H9 (cell line): ENCODE results near the gene RAB7B. TPM values are rescaled to one million over a fixed set of nuclear protein-coding genes. Genes with fewer than 3 reads are reported as not detected.

Experiments
- DNase-seq: peaks from one replicate; pipeline ENCODE4 v3.0.0-alpha.2; 2017
- H2AFZ ChIP-seq: one replicate; pipeline ENCODE4 v1.6.1; 2013; ENCODE audit warnings: mild to moderate bottlenecking, low read length, control low read depth, moderate library complexity
- H2AK5ac ChIP-seq: 2 replicates; pipeline ENCODE4 v1.6.1; 2013; ENCODE audit warnings: low read length, control low read depth, mixed read lengths; ENCODE audit not compliant: insufficient read length
- H2BK120ac ChIP-seq: one replicate; pipeline ENCODE4 v1.6.1; 2013; ENCODE audit warnings: low read depth, mild to moderate bottlenecking, low read length, control low read depth, inconsistent platforms; ENCODE audit not compliant: poor library complexity, severe bottlenecking
- H2BK12ac ChIP-seq: 2 replicates; pipeline ENCODE4 v1.6.1; 2013; ENCODE audit warnings: low read length, control low read depth, mixed read lengths, low read depth; ENCODE audit not compliant: insufficient read length
- H2BK15ac ChIP-seq: 2 replicates; pipeline ENCODE4 v1.6.1; 2013; ENCODE audit warnings: low read depth, low read length, control low read depth
- H2BK20ac ChIP-seq: one replicate; pipeline ENCODE4 v1.6.1; 2013; ENCODE audit warnings: low read depth, mild to moderate bottlenecking, low read length, control low read depth, inconsistent platforms; ENCODE audit not compliant: poor library complexity, severe bottlenecking
- H2BK5ac ChIP-seq: 2 replicates; pipeline ENCODE4 v1.6.1; 2013; ENCODE audit warnings: low read length, control low read depth, mixed read lengths; ENCODE audit not compliant: insufficient read length
- H3K14ac ChIP-seq: 2 replicates; pipeline ENCODE4 v1.6.1; 2013; ENCODE audit warnings: low read length, control low read depth; ENCODE audit not compliant: insufficient read depth
- H3K18ac ChIP-seq: 2 replicates; pipeline ENCODE4 v1.6.1; 2013; ENCODE audit warnings: low read depth, mild to moderate bottlenecking, mixed read lengths, low read length, control low read depth; ENCODE audit not compliant: insufficient read length
- H3K23ac ChIP-seq: 2 replicates; pipeline ENCODE4 v1.6.1; 2013; ENCODE audit warnings: low read length, control low read depth, mixed read lengths, low read depth; ENCODE audit not compliant: insufficient read length
- H3K23me2 ChIP-seq: 2 replicates; pipeline ENCODE4 v1.6.1; 2013; ENCODE audit warnings: low read depth, mild to moderate bottlenecking, mixed read lengths, low read length, control low read depth; ENCODE audit not compliant: insufficient read length, poor library complexity, severe bottlenecking
- H3K27ac ChIP-seq: 2 replicates; pipeline ENCODE4 v1.5.1; 2013; ENCODE audit warnings: low read length, control low read depth, mixed read lengths, low read depth; ENCODE audit not compliant: insufficient read length
- H3K27me3 ChIP-seq: 2 replicates; pipeline ENCODE4 v1.6.1; 2013; ENCODE audit warnings: low read length, control low read depth, inconsistent platforms; ENCODE audit not compliant: insufficient read depth
- H3K4ac ChIP-seq: 2 replicates; pipeline ENCODE4 v1.6.1; 2013; ENCODE audit warnings: low read depth, mild to moderate bottlenecking, control low read depth, inconsistent platforms, low read length, moderate library complexity
- H3K4me1 ChIP-seq: 2 replicates; pipeline ENCODE4 v1.6.1; 2013; ENCODE audit warnings: low read length, control low read depth, inconsistent platforms; ENCODE audit not compliant: insufficient read depth
- H3K4me2 ChIP-seq: 2 replicates; pipeline ENCODE4 v1.6.1; 2013; ENCODE audit warnings: low read length, control low read depth, mixed read lengths; ENCODE audit not compliant: insufficient read length, insufficient read depth
- H3K56ac ChIP-seq: 2 replicates; pipeline ENCODE4 v1.6.1; 2013; ENCODE audit warnings: low read depth, mild to moderate bottlenecking, mixed read lengths, low read length, control low read depth; ENCODE audit not compliant: insufficient read length
- H3K79me1 ChIP-seq: 2 replicates; pipeline ENCODE4 v1.6.1; 2013; ENCODE audit warnings: low read depth, mild to moderate bottlenecking, moderate library complexity, low read length, control low read depth, inconsistent platforms; ENCODE audit not compliant: insufficient read depth, poor library complexity, severe bottlenecking
- H3K79me2 ChIP-seq: 2 replicates; pipeline ENCODE4 v1.6.1; 2013; ENCODE audit warnings: low read length, control low read depth, inconsistent platforms; ENCODE audit not compliant: insufficient read depth
- H3K9ac ChIP-seq: 2 replicates; pipeline ENCODE4 v1.6.1; 2013; ENCODE audit warnings: low read length, control low read depth, mixed read lengths; ENCODE audit not compliant: insufficient read length; ENCODE audit errors: extremely low read depth
- H3K9me3 ChIP-seq: one replicate; pipeline ENCODE4 v1.6.1; 2013; ENCODE audit warnings: low read depth, low read length, inconsistent platforms; ENCODE audit not compliant: control insufficient read depth
- H3T11ph ChIP-seq: one replicate; pipeline ENCODE4 v1.6.1; 2013; ENCODE audit warnings: mild to moderate bottlenecking, low read length, control low read depth, inconsistent platforms
- H4K20me1 ChIP-seq: one replicate; pipeline ENCODE4 v1.6.1; 2013; ENCODE audit not compliant: control insufficient read depth, insufficient read length, insufficient read depth
- H4K5ac ChIP-seq: 2 replicates; pipeline ENCODE4 v1.6.1; 2013; ENCODE audit warnings: low read depth, mild to moderate bottlenecking, mixed read lengths, low read length, control low read depth; ENCODE audit not compliant: insufficient read length
- H4K8ac ChIP-seq: replicated peaks from 2 replicates; pipeline ENCODE4 v1.6.1; 2013; ENCODE audit warnings: low read length, control low read depth, mixed read lengths, low read depth; ENCODE audit not compliant: insufficient read length
- H4K91ac ChIP-seq: 2 replicates; pipeline ENCODE4 v1.6.1; 2013; ENCODE audit warnings: low read depth, mild to moderate bottlenecking, moderate library complexity, mixed read lengths, low read length, control low read depth; ENCODE audit not compliant: insufficient read length
- H3K27ac Mint-ChIP-seq, 3 experiments: 2 replicates in 2 of 3; 3 replicates in 1 of 3; pipeline ENCODE4 v1.8.0; 2020 to 2021; ENCODE audit warnings: mixed read lengths in 3 of 3, mild to moderate bottlenecking in 1 of 3, moderate library complexity in 1 of 3
- H3K27me3 Mint-ChIP-seq: 2 replicates; pipeline ENCODE4 v1.8.0; 2021; ENCODE audit warnings: low read depth, mild to moderate bottlenecking, moderate library complexity, mixed read lengths
- H3K36me3 Mint-ChIP-seq, 3 experiments: 2 replicates in 2 of 3; 3 replicates in 1 of 3; pipeline ENCODE4 v1.8.0; 2020 to 2021; ENCODE audit warnings: low read depth in 3 of 3, mixed read lengths in 3 of 3; ENCODE audit not compliant: insufficient read depth in 1 of 3
- H3K4me1 Mint-ChIP-seq, 2 experiments: 2 replicates each; pipeline ENCODE4 v1.8.0; 2020; ENCODE audit warnings: mixed read lengths in 2 of 2
- H3K4me3 Mint-ChIP-seq, 2 experiments: 2 replicates in 1 of 2; 3 replicates in 1 of 2; pipeline ENCODE4 v1.8.0; 2020 to 2021; ENCODE audit warnings: mild to moderate bottlenecking in 2 of 2, mixed read lengths in 2 of 2, moderate library complexity in 1 of 2
- H3K9me3 Mint-ChIP-seq, 2 experiments: 2 replicates in 1 of 2; 3 replicates in 1 of 2; pipeline ENCODE4 v1.8.0; 2020; ENCODE audit warnings: mild to moderate bottlenecking in 2 of 2, mixed read lengths in 2 of 2, moderate library complexity in 1 of 2
- WGBS: extraction: QIAGEN DNeasy Blood & Tissue Kit; methylation state at CpG from one replicate; pipeline ENCODE4 v1.1.7; 2013; ENCODE audit warnings: missing lambda C conversion rate, low lambda C conversion rate, mixed read lengths; ENCODE audit not compliant: insufficient read length; ENCODE audit errors: extremely low coverage; 5-methylcytosine and 5-hydroxymethylcytosine counted together
- total RNA-seq: library from RNA; stranded (reverse); gene quantifications from 2 replicates; pipeline ENCODE4 v1.2.1, GENCODE V29; 2021
- TF ChIP-seq, protein P1 (sequence below): fragments of 200-600 bp; sonication (generic); conservative IDR thresholded peaks from 3 replicates; pipeline ENCODE4 v1.8.0; 2021; ENCODE audit warnings: antibody characterized with exemption, mild to moderate bottlenecking

RAB7B gene
- total RNA-seq, 1 experiment from 2014 or later: 0.68 TPM

DNA sequence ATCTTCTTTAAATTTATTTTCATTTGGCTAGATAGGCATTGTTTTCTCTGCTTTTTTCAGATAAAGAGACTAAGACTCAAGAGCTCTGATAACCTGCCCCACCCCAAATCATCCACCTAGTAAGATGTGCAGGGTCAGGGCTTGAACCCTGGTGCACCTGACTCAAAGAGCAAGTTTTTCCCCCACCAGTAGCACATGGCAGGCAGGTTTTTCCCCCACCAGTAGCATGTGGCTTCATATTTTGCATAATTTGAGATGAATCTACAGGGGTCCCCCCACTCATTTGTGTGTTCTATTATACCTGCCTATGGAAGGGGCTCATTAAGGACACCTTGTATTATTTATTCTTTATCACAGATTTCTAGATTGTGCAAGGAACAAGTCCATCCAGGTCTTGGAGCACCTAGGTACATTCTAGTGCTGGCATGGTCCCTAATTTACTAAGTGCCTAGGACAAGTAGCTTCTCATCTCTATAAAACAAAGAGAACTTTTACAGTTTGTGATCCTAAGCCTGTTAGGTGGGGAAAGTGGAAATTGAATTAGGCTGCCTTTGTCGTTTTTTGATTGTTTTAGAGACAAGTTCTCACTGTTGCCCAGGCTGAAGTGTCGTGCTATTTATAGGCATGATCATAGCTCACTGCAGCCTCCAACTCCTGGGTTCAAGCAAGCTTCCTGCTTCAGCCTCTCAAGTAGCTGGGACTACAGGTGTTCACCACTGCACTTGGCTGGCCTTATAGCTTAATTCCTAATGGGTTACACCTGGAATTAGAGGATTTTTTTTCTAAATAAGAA is 33.7 kb upstream of the RAB7B start:
- Histone ChIP-seq H2AFZ (no peak overlapping the region), H3K23me2 (no peaks in the 10 kb centered on the region), H3K4ac (no peak overlapping the region), H2BK120ac (no peak overlapping the region), H3K14ac (no peak overlapping the region), H3K56ac (no peak overlapping the region), H2BK15ac (no peak overlapping the region), H3T11ph (no peak overlapping the region), H3K79me2 (no peaks in the 10 kb centered on the region), H3K4me2 (no peak overlapping the region), H4K5ac (no peak overlapping the region), H3K27me3 (no peaks in the 10 kb centered on the region), H2BK12ac (no peak overlapping the region), H3K9ac (no peak overlapping the region), H3K9me3 (no peaks in the 10 kb centered on the region), H4K91ac (no peak overlapping the region), H3K23ac (no peak overlapping the region), H4K20me1 (no peaks in the 10 kb centered on the region), H3K18ac (no peak overlapping the region), H3K27ac (no peak overlapping the region), H3K4me1 (peaks cover 3% of the 10 kb centered on the region; the same call in 1 of the 2 replicates), H2BK20ac (no peak overlapping the region), H2AK5ac (no peak overlapping the region), H3K79me1 (no peaks in the 10 kb centered on the region), H4K8ac (no peak overlapping the region), H2BK5ac (no peak overlapping the region)
- Mint-ChIP-seq H3K36me3 (no peaks in the 10 kb centered on the region), H3K9me3 (no peaks in the 10 kb centered on the region; a peak in 2 of 5 replicates), H3K4me3 (no peak overlapping the region), H3K4me1 (peaks cover 14 to 27% of the 10 kb centered on the region in 2 experiments), H3K27ac (no peak overlapping the region), H3K27me3 (no peaks in the 10 kb centered on the region; the same call in none of the 2 replicates)
- TF ChIP-seq, protein P1, sequence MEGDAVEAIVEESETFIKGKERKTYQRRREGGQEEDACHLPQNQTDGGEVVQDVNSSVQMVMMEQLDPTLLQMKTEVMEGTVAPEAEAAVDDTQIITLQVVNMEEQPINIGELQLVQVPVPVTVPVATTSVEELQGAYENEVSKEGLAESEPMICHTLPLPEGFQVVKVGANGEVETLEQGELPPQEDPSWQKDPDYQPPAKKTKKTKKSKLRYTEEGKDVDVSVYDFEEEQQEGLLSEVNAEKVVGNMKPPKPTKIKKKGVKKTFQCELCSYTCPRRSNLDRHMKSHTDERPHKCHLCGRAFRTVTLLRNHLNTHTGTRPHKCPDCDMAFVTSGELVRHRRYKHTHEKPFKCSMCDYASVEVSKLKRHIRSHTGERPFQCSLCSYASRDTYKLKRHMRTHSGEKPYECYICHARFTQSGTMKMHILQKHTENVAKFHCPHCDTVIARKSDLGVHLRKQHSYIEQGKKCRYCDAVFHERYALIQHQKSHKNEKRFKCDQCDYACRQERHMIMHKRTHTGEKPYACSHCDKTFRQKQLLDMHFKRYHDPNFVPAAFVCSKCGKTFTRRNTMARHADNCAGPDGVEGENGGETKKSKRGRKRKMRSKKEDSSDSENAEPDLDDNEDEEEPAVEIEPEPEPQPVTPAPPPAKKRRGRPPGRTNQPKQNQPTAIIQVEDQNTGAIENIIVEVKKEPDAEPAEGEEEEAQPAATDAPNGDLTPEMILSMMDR: no peak
- DNase-seq: no peak
- no CpG with 5 or more reads among the region's 2 CpGs for WGBS
